DND-41 (cell line): ENCODE results near the gene TCHH.

ENCODE experiments used
- EZH2 ChIP-seq: IDR thresholded peaks from 3 replicates; pipeline ENCODE4 v1.6.1; 2012; ENCODE audit warnings: borderline replicate concordance, low read depth, mild to moderate bottlenecking, moderate library complexity, low read length, inconsistent platforms; ENCODE audit not compliant: severe bottlenecking
- TF ChIP-seq, protein P1 (sequence below): IDR thresholded peaks from 2 replicates; pipeline ENCODE4 v1.5.1; 2012; ENCODE audit warnings: borderline replicate concordance, low read length, moderate library complexity, mild to moderate bottlenecking; ENCODE audit not compliant: poor library complexity, severe bottlenecking; ENCODE audit errors: extremely low read depth

DNA sequence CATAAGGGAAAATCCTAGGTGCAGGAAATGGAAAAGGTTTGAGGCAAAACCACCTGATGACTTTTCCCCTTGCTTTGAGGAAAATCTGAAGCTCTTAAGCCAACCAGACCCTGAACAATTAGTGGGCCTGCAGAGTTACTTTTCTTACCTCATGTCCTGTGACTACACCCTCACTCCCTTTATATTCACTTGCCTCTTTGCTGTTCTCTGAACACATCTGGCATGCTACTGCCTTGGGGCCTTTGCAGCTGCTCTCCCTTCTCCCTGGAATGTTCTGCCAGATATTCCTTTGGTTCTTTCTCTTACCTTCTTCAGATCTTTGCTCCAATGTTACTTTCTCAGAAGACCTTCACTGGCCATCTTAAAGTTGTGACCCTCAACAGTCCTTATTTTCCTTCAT is 22.0 kb upstream of the TCHH start:
- TF ChIP-seq, protein P1, sequence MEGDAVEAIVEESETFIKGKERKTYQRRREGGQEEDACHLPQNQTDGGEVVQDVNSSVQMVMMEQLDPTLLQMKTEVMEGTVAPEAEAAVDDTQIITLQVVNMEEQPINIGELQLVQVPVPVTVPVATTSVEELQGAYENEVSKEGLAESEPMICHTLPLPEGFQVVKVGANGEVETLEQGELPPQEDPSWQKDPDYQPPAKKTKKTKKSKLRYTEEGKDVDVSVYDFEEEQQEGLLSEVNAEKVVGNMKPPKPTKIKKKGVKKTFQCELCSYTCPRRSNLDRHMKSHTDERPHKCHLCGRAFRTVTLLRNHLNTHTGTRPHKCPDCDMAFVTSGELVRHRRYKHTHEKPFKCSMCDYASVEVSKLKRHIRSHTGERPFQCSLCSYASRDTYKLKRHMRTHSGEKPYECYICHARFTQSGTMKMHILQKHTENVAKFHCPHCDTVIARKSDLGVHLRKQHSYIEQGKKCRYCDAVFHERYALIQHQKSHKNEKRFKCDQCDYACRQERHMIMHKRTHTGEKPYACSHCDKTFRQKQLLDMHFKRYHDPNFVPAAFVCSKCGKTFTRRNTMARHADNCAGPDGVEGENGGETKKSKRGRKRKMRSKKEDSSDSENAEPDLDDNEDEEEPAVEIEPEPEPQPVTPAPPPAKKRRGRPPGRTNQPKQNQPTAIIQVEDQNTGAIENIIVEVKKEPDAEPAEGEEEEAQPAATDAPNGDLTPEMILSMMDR = no peak
- no peak for TF ChIP-seq EZH2
